Fibroblast of skin of back (primary cell): ENCODE data around the gene HS3ST3A1.
"Not testable (repeated sequence)": the region's sequence is repeated elsewhere in the genome, so short reads cannot be mapped to it uniquely, and the experiment has no call there.

Source experiments
- DNase-seq: peaks from one replicate; pipeline ENCODE4 v3.0.0-alpha.2; 2013

The HS3ST3A1 gene

GRCh38 chr17:13537871-13538643 is 63.7 kb downstream of the HS3ST3A1 start:
- no peak for DNase-seq

DNA sequence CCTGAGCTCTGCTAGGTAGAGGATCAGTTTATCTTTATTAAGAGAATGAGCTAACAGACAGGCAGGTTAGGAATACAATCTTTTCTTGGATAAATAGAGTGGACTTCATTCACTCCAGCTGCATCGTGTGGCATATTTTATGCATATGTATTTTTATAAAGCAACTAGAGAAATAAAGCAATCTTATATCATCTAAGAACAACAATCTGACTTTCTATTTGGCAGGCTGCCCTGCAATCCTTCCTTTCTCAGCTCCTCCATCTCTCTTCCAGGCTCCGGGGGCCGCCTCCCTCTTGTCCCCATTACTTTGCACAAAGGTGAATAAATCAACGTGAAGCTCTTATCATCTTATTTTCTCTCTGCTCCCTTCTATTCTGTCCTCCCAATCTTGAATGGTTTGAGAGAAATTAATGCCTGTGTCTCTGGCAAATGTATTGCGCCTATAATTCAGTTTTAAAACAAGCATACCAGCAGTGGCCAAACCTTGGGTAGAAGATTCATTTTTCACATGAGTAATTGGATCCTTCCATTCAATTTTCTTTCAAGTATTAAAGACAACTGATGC is 64.5 kb downstream of the HS3ST3A1 start:
- DNase-seq, result peak; percentile 64

GRCh38 chr17:13534946-13535345 is 66.8 kb downstream of the HS3ST3A1 start:
- DNase-seq, result no peak

DNA sequence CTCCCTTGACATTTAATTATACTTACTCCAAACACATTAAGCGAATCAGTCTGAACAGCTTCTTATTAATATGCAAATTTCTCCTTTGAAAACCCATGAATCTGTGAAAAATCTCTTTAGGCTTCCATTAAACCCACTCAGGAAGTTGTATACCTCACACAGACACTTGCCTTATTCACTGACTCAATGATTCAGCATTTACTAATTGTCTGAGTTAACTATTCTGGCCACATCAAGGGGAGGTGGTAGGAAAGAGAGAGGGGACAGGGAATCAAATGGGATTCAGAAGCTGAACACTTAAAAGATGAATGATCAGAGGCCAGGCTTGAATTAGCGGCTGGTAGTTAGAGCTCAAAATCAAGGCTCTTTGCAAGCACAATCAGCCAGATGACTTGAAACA is 70.0 kb downstream of the HS3ST3A1 start:
- DNase-seq, result no peak

GRCh38 chr17:13525876-13526275 is 75.9 kb downstream of the HS3ST3A1 start:
- DNase-seq, result no peak

GRCh38 chr17:13523164-13523563 is 78.6 kb downstream of the HS3ST3A1 start:
- no peak for DNase-seq

- no peak for DNase-seq
These were observed 79.0 kb downstream of the HS3ST3A1 start for GRCh38 chr17:13522749-13523148.

DNA sequence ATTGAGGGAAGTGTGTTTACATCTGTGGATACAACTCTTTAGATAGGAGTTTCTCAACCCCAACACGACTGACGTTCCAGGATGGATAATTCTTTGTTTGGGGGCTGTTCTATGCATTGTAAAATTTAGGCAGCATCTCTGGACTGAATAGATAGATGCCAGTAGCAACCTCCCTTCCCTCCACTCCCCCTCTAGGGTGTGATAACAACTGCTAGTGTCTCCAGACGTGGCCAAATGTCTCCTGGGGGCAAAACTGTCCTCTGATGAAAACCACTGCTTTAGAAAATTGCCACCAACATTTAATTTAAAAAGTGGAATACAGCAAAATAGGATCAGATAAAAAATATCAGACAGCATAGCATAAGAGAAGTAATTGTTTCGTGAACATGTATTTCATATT is 79.9 kb downstream of the HS3ST3A1 start:
- DNase-seq, result no peak

- DNase-seq, result peak; percentile 73
These were observed 80.7 kb downstream of the HS3ST3A1 start for GRCh38 chr17:13520899-13521572.

DNA sequence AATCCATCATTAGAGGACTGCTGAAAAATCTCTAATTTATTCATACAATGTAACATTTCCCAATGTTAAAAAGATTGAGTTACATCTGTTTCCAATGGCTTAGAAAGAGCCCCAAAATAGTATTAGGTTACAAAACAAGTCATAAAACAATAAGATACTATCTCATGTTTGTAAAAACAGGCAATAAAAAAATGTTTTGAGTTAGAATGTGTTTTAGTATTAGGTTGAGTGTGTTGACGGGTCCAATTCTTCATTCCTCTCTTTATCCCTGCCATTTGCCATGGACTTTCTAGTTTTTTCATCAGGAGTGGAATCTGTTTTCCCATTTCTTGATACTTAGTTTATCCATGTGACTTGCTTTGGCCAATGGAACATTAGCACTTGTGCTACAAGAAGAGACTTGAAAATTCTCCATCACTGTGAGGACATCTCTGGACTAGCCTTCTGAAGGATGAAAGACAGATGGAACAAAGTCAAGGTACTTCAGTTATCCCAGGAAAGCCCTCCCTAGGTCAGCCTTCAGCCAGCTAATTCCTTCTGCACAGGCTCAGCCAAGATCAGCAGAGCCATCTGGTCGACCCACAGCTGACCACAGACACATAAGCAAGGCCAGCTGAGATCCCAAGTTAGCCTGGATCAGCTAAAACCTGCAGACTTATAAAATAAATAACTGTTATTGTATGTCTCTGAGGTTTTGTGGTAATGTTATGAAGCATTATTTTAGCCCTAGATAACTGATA is 83.3 kb downstream of the HS3ST3A1 start:
- no peak for DNase-seq

- peak; percentile 27 for DNase-seq
These were observed 88.7 kb downstream of the HS3ST3A1 start for GRCh38 chr17:13513039-13513405.

GRCh38 chr17:13510062-13510461 is 91.7 kb downstream of the HS3ST3A1 start:
- no peak for DNase-seq

GRCh38 chr17:13509527-13509926 is 92.2 kb downstream of the HS3ST3A1 start:
- DNase-seq, result no peak

GRCh38 chr17:13508896-13509295 is 92.8 kb downstream of the HS3ST3A1 start:
- DNase-seq, result no peak

DNA sequence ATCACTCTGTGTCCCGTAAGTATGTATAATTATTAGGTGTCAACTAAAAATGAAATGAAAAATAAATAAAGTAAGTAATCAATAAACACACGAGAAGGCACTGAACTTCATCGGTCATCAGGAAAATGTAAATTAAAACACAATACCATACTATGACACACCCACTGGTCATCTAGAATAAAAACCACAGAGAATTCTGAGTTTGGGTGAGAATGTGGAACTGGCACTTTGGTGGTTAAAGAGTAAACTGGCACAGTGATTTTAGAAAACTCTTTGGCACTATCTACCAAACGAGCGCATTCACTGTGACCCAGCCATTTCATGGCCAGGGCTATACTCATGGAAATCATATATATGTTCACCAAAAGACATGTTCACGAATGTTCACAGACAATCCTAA is 98.2 kb downstream of the HS3ST3A1 start:
- no peak for DNase-seq

GRCh38 chr17:13502263-13502662 is 99.5 kb downstream of the HS3ST3A1 start:
- DNase-seq, result no peak

DNA sequence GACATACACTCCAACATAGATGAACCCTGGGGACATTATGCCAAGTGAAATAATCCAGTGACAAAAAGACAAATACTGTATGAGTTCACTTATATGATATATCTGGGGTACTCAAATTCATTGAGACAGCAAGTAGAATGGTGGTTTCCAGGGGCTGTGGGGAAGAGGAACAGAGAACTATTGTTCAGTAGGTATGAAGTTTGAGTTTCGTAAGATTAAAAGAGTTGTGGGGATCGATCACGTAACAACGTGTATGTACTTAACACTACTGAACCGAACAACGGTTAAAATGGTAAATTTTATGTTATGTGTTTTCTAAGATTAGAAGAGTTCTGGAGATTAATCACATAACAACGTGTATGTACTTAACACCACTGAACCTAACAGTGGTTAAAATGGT is 100.8 kb downstream of the HS3ST3A1 start:
- no peak for DNase-seq

GRCh38 chr17:13498184-13498583 is 103.5 kb downstream of the HS3ST3A1 start:
- DNase-seq, result no peak

DNA sequence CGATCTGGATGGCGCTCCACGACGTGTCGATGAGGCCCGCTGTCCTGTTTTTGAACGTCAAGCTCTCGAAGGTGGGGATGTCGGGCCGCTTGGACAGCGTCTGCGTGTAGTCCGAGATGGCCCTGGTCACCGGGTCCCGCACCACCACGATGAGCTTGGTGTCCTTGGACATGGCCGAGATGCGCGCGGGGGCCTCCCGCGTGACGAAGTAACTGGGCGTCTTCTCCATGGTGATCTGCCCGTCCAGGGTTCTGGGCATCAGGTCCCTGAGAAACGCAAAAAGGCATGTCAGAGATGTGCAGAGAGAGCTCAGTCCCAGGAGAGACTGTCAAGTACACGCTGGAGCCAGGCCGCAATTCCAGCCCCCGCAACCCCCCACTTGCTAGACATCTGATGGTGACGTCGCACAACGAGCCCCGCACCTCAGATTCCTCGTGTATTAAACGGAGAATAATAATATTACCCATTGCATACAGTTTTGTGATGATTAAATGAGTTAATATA is 105.1 kb downstream of the HS3ST3A1 start:
- DNase-seq, result not testable (repeated sequence)

- DNase-seq, result no peak
These were observed 106.3 kb downstream of the HS3ST3A1 start for GRCh38 chr17:13495423-13495822.

- DNase-seq, result no peak
These were observed 109.0 kb downstream of the HS3ST3A1 start for GRCh38 chr17:13492737-13493122.

DNA sequence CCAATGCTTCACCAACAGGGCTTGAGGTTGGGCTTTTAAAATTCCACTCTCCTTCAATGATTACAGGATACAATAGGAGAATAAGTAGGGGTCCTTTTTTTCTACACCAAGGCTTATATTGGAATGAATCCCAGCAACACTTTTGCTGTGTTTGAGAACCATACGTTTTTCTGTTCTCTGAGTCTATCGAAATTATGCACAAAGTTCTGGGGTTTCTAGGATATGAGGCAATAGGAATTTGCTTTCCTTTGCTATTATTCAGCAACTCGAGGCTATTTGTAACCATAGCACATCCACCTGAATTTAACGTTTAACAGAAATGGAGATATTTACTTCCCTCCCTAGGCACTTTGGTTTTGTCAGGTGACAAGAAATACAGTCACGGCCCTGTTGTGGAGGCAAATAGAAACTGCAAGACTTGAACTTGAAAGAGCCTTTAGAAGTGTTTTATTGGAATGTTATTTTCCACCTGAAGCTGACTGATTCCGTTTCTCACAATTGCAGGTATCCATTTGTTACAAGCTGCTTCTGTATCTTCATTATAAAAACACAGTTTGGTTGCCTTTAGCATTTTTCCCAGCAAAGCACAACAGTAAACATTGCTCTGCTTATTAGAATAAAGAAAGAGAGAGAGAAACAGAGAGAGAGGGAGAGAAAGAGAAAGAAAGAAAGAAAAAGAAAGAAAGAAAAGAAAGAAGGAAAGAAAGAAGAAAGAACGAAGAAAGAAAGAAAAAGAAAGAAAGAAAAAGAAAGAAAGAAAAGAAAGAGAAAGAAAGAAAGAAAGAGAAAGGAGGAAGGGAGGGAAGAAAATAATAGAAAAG is 109.6 kb downstream of the HS3ST3A1 start:
- DNase-seq, result no peak
